Fibroblast of skin of scalp (primary cell): ENCODE measurements around the gene POLE.
A peak's percentile ranks its signal among the peaks of the same experiment; 100 is the strongest.

Source experiments
- DNase-seq: peaks from one replicate; pipeline ENCODE4 v3.0.0-alpha.2; 2013

Gene POLE

GRCh38 chr12:132629330-132629729 lies 57.8 kb downstream of the POLE start:
- DNase-seq, result no peak

GRCh38 chr12:132625731-132626430 lies 61.3 kb downstream of the POLE start:
- no peak for DNase-seq

GRCh38 chr12:132624910-132625630 lies 62.1 kb downstream of the POLE start:
- no peak for DNase-seq

GRCh38 chr12:132624186-132624855 lies 62.8 kb downstream of the POLE start:
- no peak for DNase-seq

GRCh38 chr12:132623072-132623869 lies 63.9 kb downstream of the POLE start:
- DNase-seq, result no peak

GRCh38 chr12:132622437-132623071 lies 64.6 kb downstream of the POLE start:
- DNase-seq, result peak; percentile 69

- no peak for DNase-seq
These were observed 65.3 kb downstream of the POLE start for GRCh38 chr12:132621657-132622435.

- no peak for DNase-seq
These were observed 66.1 kb downstream of the POLE start for GRCh38 chr12:132620899-132621656.

- no peak for DNase-seq
These were observed 66.8 kb downstream of the POLE start for GRCh38 chr12:132620113-132620898.

GRCh38 chr12:132619386-132620112 lies 67.6 kb downstream of the POLE start:
- no peak for DNase-seq

- DNase-seq, result no peak
These were observed 68.1 kb downstream of the POLE start for GRCh38 chr12:132619071-132619385.

- no peak for DNase-seq
These were observed 68.5 kb downstream of the POLE start, which contains the start of gene P2RX2 for GRCh38 chr12:132618683-132619043. Gene P2RX2 (plus strand): TSS chr12:132618776. CDS start chr12:132618817, 41 bp downstream.

- DNase-seq, result no peak
These were observed 69.1 kb downstream of the POLE start for GRCh38 chr12:132617822-132618682.

GRCh38 chr12:132617135-132617701 lies 69.9 kb downstream of the POLE start:
- no peak for DNase-seq

- DNase-seq, result no peak
These were observed 71.5 kb downstream of the POLE start for GRCh38 chr12:132615579-132616038.

GRCh38 chr12:132614861-132615578 lies 72.1 kb downstream of the POLE start:
- peak; percentile 84 for DNase-seq

GRCh38 chr12:132614029-132614428 lies 73.1 kb downstream of the POLE start:
- DNase-seq, result no peak
